Cardiac septum (tissue), 1 donor: ENCODE measurements around the gene ACE. TPM values are rescaled to one million over a fixed set of nuclear protein-coding genes. Genes with fewer than 3 reads are reported as not detected.
"Not testable (repeated sequence)": the region's sequence is repeated elsewhere in the genome, so short reads cannot be mapped to it uniquely, and the experiment has no call there.

ENCODE experiments used
- DNase-seq: peaks from one replicate; pipeline ENCODE4 v3.0.0-alpha.2; 2020; ENCODE audit warnings: low spot score
- intact Hi-C: fragments of 100-400 bp; cut with DNase I; formaldehyde crosslinking; loops from one replicate; pipeline ENCODE4 v1.14.0; 2022
- total RNA-seq: library from RNA; stranded (reverse); fragmentation: NEBNext Ultra II Directional; extraction: Animal tissue kit (Norgen Biotek cat#: 25700); gene quantifications from one replicate; pipeline ENCODE4 v1.2.1, GENCODE V29; 2021
- donor health status: DM: no; HTN: no; CAD: no.

ACE gene
- total RNA-seq, 1 donor from 2014 or later = 11.6 TPM

GRCh38 chr17:63442074-63442473, 34.8 kb upstream of the ACE start:
- intact Hi-C loops = loop anchor here (2.0 to 5.0 kb wide), 2 partner anchors 37 to 105 kb away; no protein-coding TSS in a partner anchor
- DNase-seq = no peak

GRCh38 chr17:63442549-63443035, 34.3 kb upstream of the ACE start:
- DNase-seq = no peak

GRCh38 chr17:63443053-63443452, 33.8 kb upstream of the ACE start:
- DNase-seq = no peak
- intact Hi-C loops = loop anchor here (2.0 to 5.0 kb wide), 2 partner anchors 36 to 104 kb away; no protein-coding TSS in a partner anchor

More at GRCh38 chr17:63442549-63443035, 34.3 kb upstream of the ACE start:
- intact Hi-C loops = loop anchor here (2.0 to 5.0 kb wide), 2 partner anchors 36 to 105 kb away; no protein-coding TSS in a partner anchor

- intact Hi-C loops = loop anchor here (5.0 kb wide), 1 partner anchor 103 kb away; no protein-coding TSS in a partner anchor
- DNase-seq = no peak
These were observed 32.4 kb upstream of the ACE start for GRCh38 chr17:63444457-63444856.

DNA sequence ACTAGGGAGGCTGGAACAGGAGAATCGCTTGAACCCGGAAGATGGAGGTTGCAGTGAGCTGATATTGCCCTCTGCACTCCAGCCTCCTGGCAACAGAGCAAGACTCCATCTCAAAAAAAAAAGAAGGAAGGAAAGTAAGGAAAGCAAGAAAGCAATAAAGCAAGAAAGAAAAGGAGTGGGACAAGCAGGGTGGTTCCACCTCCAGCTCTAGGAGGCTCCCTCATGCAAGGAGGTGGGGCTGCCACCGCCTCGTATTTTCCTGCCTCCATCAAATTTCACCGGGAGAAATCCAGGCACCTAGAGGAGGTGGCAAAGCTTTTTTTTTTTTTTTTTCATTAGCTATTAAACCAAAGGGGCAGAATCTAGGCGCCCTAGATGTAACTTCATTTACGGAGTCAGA, 31.8 kb upstream of the ACE start:
- intact Hi-C loops = no loop called here

DNA sequence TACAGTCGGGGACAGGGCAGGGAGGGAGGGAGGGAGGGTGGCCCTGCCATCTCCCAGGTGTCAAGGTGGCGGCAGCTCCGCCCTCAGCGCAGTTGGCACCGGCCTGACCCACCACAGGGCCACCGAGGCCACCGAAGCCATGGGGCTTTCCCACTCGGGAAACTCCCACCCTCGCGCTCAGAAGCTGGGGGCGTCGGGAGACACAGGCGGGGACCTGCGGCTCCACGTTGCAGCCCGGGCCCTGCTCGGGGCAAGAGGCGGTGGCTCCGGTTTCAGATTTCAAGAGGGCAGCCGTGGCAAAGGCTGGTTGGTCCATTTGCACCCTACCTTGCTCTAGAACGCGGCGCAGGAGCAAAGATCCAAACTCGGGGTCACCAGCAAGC, 31.3 kb upstream of the ACE start:
- intact Hi-C loops = no loop called here
- no peak for DNase-seq

More for the DNA sequence above, 31.8 kb upstream of the ACE start:
- no peak for DNase-seq

DNA sequence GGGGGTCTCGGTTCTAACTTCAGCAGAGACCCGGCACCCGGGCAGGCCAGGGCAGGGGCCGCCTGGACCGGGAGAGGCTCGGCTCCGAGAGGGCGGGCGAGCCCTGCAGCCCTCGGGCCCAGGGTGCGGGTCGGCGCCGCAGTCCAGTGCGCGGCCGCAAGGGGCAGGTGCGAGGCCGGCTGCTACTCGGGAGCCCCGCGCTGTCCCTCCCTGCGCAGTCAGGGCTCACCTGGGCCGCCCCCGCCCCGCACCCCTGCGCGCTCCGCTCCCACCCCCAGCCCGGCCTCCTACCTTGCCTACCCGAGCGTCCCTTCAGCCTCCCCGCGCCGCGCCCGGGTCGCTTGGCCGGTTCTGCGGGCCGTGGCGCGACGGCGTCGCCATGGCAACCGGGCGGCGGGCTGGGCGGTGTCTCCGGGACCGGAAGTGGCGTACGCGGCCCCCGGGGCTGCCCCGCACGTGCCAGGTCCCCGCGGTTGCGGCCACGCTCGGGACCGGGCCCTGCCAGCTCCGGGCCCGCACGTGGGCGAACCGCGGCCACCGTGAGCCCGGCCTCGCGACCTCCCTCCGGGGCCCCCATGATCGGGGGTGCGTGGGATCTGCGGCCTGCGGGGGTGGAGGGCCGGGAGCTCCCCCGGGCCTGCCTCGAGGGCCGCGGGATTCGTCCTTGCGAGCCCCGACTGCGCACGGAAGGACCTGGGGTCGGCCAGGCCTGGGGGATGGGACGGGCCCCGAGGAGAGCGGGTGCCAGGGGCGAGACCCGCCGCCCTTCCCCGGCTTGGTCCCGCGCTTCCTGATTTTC, 30.7 kb upstream of the ACE start, which contains the start of gene CYB561:
TSS of gene CYB561 (minus strand) at position 353 of the 799 bp plus-strand sequence. CDS start 8,759 bp downstream, outside the sequence.
- intact Hi-C loops = no loop called here
- DNase-seq = no peak

GRCh38 chr17:63446753-63447470, 29.9 kb upstream of the ACE start:
- no peak for DNase-seq
- intact Hi-C loops = no loop called here

GRCh38 chr17:63447471-63448009, 29.3 kb upstream of the ACE start:
- no peak for DNase-seq

GRCh38 chr17:63448655-63449054, 28.2 kb upstream of the ACE start:
- intact Hi-C loops = no loop called here

More at GRCh38 chr17:63447471-63448009, 29.3 kb upstream of the ACE start:
- intact Hi-C loops = no loop called here

DNA sequence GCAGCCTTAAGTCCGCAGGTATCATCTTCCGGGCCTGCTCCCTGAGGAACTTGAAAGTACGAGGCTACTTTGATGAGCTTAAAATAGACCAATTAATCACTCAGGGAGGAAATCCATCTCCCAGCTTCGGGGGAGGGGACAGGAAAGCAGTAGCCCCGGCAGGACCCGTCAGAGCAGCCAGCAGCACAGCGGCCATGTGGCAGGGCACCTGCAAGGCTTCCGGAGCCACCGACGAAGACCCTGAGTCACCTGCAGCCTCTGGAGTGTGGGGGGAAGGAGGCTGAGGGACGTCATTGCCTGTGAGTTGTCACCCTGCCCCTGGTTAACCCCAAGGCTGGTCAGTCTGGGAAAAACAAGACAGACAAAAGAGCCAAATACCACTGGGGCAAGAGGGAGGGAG, 26.3 kb upstream of the ACE start:
- no peak for DNase-seq
- intact Hi-C loops = no loop called here

More at GRCh38 chr17:63448655-63449054, 28.2 kb upstream of the ACE start:
- DNase-seq = no peak

GRCh38 chr17:63451150-63451549, 25.7 kb upstream of the ACE start:
- intact Hi-C loops = no loop called here
- DNase-seq = no peak

DNA sequence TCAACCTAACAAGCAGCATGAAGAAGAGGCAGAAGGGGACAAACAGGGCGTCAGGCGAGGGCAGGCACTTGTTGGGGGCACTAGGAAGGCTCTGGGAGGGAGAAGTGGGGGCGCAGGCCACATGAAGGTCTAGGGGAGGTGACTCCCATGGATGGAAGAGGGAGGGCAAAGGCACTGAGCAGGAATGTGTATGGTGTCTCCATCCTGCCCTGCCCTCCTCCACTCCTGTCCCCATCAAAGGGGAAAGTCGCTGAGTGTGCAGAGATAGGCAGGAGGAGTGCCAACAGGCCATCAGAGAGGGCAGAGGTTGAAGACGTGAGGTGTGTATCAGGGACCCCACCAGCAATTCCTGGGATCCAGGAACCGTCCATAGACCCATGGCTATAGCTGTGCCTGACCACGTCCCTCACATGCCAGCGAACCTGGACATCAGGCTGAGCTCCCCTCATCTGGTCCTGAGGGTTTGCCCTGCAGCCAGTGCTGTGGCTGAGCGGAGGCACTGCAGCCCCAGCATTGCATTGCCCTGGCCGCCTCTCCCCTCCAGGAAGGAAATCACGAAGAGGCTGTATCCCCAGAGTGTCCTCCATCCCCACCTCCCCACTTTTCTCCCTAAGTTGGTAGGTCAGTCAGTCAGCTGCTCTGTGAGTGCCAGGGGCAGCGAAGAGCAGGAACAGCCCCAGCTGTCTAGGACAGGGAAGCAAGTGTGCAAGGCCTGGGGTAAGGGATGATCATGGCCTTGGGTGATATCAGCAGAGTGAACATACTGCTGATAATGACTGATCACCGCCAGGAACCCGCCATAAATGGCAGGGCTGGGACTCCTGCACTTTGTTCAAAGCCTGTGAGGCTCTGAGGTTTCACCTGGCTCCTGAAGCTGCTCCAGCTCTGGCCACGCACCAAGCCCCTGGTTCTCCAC, 24.6 kb upstream of the ACE start:
- intact Hi-C loops = no loop called here
- no peak for DNase-seq

DNA sequence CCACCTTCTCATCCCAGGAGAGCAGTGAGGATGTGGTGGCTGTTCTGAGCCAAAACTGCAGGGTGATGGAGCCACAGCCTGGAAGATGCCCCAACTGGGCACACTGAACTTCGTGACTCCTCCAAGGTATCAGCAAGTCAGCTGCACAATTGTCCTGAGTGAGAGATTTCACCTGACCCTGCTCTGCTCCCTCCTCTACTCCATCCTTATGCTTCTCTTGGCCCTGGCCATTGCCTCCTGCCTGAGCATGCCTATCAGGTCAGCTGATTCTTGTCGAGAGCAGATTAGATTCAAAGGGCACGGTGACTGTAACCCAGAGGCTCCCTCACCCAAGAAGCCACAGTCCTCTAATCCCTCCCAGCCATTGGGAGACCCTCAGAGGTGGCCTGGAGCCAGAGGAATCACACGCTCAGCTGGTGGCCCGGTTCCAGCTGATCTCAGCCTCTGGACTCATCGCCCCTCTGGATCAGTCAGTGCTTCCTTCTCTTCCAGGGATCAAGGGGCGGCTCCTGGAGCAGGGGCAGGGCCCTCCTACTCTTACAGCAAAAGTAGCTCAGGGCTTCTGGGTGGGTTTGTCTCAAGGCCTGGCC, 23.8 kb upstream of the ACE start:
- intact Hi-C loops = no loop called here
- no peak for DNase-seq

DNA sequence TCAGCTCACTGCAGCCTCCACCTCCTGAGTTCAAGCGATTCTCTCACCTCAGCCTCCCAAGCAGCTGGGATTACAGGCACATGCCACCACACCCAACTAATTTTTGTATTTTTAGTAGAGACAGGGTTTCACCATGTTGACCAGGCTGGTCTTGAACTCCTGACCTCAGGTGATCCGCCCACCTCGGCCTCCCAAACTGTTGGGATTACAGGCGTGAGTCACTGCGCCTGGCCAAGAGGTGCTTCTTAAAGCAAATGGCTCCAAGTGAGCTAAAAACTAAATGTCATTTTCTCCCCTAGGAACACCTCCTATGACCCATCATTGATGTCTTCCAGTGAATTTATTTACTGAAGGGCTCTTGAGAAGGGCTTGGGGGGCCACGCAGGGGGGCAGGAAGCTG, 22.5 kb upstream of the ACE start:
- intact Hi-C loops, DNase-seq: not testable (repeated sequence)

- no peak for DNase-seq
- intact Hi-C loops = no loop called here
These were observed 21.9 kb upstream of the ACE start for GRCh38 chr17:63454915-63455314.

DNA sequence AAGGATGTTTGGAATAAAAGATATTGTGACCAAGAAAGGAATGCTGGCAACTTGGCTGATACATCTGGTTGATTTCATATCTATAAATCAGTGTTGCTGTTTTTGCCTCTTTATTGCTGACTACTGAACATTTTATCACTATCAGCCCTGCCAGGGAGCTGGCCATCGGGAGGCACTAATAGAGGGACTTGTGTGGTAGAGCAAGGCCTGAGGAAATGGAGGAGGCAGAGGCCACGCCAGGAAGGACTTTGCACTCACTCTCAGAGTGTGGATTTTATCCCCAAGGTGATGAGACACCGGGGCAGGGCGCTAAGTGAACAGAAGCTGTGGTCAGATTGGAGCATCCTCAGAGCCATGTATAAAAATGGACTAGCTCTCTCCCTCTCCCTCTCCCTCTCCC, 21.4 kb upstream of the ACE start:
- intact Hi-C loops = no loop called here
- DNase-seq = no peak

DNA sequence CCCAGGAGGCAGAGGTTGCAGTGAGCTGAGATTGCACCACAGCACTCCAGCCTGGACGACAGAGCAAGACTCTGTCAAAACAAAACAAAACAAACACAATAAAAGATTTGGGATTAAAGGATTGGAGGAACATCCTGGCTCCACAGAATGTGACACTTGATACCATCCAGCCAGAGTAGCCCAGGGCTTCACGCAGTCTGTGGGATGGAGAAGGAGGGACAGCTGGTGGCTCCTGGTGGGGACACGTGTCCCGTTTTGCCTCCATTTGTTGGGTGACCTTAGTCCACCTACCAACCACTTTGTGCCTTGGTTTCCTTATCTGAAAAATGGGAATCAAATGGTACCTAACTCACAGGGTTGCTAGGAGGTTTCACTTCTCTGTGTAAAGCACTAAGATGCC, 18.4 kb upstream of the ACE start:
- intact Hi-C loops = no loop called here
- DNase-seq = no peak

GRCh38 chr17:63460018-63460417, 16.8 kb upstream of the ACE start:
- intact Hi-C loops = no loop called here
- no peak for DNase-seq
